ENCODE data around the gene PACS1. TPM values are rescaled to one million over a fixed set of nuclear protein-coding genes. Genes with fewer than 3 reads are reported as not detected.

The PACS1 gene
- total RNA-seq, 1 donor from 2014 or later = 42.6 TPM

DNA sequence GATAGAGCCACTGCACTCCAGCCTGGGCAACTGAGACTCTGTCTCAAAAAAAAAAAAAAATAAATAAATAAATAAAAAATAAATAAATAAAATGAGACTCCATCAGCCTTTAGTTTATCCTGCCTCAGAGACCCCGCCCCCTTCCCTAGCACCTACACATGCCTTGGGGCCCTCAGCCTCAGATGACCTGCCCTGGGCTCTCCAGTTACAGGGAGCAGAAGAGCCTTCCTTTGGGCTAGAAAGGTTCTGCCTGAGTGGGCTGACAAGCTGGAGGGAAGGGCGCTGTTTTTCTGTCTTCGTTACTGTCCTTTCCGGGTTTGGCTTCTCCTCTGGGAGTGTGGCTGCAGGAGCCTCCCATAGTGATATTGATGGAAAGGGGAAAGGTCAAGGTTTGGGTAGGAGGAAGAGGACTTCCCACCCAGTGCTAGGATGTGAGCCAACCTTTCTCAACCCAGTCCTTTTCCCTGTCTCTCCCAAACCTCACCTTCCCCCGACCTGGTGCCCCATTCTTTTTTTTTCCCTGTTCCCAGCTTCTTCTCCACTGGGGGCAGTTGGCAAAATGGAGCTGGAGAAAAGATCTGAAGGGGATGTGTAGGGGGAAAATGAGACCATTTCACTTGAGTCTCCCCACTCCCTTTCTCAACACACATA, 19.4 kb upstream of the PACS1 start:
- no peak for DNase-seq (ENCODE audit: low spot score)

DNA sequence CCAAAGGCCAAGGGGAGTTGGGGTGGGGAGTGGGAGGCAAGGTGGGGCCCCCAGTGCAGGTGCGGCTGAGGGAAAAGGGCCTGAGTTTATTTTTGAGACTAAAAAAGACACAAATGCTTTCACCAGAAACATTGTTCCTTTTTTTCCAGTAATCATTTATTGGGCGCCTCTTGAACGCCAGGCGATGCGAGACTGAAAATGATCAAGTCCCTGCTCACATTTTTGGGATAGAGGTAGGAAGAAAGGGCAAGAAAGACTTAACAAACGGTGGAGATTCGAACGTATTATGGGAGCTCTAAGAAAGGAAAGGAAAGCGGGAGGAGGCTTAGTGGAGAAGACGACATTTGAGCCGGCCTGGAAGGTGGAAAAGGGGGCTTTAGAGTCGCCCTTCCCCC, 18.7 kb upstream of the PACS1 start:
- no peak for DNase-seq (ENCODE audit: low spot score)

DNA sequence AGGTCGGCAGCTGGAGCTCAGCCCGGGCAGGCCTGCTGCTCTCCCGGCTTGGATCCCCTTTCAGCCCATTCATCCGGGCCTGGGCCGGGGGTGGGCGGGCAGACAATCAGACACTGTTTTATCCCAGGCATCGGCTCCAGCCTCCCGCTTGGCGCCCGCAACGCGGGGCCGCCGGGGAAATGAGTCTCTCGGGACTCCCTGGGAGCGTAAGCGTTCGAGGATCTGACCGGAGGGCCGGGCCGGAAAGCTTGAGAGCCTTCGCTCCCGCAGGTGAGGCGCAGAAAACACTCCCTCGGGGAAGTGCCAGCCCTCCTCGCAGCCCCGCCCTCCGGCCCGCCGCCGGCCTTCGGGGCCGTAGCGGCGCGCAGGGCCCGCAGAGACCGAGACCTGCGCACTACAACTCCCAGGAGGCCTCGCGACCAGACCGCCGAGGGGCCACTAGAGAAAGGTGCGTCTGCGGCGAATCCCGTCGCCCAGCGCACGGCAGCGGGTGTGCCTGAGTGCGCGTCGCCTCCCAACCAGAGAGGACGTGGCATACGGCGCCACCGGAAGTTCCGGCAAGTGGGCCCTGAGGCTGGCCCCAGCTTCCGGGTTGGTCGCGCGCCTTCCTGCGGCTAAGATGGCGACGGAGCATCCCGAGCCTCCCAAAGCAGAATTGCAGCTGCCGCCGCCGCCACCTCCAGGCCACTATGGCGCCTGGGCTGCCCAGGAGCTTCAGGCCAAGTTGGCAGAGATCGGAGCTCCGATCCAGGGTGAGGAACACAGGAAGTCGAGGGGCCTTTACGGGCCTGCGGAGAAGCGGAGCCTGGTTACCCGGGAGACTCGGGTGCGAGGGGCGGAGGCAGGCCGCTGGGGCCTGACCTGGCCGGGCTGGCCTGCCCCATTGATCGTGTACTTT, 18.1 kb upstream of the PACS1 start, which contains the start of gene SF3B2:
Gene SF3B2, plus strand, starts transcription at position 599 of the 898 bp plus-strand sequence. Its CDS starts 21 bp downstream, at position 620.
- DNase-seq (ENCODE audit: low spot score) = peak; percentile 99

DNA sequence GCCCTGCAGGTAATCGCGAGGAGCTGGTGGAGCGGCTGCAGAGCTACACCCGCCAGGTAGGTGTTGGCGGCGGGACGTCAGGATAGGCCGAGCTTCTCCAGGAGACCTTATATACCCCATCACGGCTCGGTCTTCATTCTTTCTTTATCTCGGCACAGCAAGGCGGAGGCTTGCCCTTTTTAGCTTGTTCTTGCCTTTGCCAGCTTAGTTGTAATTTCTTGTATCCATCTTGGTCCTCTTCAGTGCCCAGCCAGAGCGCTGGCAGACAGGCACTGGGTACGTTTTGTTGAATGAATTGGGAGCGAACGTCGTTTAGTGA, 17.4 kb upstream of the PACS1 start:
- DNase-seq (ENCODE audit: low spot score) = peak; percentile 12

DNA sequence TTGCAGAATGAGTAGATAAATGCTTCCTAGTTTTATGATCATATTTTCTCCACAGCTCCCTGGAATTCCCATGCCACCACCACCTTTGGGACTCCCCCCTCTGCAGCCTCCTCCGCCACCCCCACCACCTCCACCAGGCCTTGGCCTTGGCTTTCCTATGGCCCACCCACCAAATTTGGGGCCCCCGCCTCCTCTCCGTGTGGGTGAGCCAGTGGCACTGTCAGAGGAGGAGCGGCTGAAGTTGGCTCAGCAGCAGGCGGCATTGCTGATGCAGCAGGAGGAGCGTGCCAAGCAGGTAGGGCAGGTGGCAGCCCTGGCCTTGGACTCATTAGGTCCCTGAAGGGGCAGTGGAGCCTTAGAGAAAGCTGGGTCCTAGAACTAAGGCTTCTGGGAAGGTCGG, 15.1 kb upstream of the PACS1 start:
- no peak for DNase-seq (ENCODE audit: low spot score)

DNA sequence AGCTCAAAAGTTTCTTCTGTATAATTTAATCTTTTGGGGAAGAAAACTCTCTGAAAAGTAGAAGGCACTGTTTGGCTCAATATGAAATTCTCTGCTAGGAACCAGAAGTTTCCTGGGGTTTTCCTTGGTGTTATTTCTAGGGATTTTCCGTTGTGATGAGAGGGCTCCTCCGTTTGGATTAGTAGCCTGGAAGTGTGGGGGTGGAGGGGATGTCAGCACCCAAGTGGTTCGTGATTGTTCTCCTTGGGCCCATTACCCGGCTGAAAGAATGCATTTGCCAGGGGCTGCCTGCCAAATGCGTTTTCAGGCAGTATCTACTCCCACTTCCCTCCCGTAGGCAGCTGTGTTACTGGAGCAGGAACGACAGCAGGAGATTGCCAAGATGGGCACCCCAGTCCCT, 13.6 kb upstream of the PACS1 start:
- DNase-seq (ENCODE audit: low spot score) = no peak

DNA sequence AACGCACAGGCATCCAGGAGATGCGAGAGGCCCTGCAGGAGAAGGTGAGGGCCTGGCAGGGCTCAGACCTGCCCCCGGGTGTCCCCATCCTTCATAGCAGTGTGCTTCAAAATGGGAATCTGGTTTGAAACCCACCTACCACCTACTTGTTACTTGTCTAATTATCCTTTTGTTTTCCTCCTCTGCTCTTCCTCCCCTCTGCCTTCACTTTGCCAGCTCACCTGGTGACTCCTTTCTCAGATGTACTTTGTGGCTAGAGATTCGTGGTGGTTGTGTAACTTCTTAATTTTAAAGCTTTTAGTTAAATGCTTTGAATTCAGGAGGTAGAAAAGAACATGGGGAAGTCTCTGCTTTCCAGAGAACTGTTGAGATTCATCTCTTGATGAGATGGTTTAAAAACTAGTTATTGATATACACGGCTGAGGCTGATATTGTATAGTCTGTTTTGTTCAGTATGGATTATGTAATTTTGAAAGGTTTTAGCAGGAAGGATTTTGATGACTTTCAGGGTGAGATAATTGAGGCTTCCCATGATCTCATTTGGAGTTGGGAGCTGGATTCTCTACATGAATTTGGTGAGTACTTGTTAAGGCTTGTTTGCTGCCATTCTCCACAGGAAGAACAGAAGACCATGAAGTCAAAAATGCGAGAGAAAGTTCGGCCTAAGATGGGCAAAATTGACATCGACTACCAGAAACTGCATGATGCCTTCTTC, 9.9 kb upstream of the PACS1 start:
- DNase-seq (ENCODE audit: low spot score) = no peak

DNA sequence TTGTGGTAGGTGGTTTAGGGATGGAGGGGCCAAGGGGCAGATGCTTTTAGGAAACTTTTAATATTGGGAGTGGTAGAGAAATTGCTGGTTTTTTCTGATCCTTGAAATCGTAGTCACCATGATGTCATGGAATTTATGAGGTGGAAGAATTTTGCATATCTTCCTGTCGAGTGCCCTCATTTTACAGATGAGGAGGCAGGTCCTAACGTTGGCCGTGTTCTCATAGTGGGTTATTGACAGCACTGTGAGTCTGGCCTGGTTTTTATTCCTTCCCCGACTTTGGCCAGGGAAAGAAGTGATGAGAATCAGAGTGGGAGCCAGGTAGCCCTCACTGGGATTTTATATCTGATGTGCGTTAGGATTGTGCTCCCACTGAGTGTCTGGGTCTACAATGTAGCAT, 8.8 kb upstream of the PACS1 start:
- DNase-seq (ENCODE audit: low spot score) = no peak

DNA sequence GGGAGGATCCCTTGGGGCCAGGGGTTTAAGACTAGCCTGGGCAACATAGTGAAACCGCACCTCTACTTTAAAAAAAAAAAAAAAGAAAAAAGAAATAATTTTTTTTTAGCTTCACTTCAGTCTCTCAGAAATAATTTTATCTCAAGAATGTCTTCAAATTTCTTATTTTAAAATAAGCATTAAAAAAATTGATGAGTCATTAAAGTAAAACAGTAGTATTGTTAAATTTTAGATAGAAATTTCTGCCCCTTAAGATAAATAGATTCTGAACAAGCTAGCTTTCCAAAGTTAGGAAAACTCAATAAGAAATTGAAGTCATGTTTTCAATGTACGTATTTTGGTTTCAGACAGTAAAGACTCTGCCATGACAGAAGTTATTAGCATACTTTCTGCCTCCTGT, 7.7 kb upstream of the PACS1 start:
- no peak for DNase-seq (ENCODE audit: low spot score)

DNA sequence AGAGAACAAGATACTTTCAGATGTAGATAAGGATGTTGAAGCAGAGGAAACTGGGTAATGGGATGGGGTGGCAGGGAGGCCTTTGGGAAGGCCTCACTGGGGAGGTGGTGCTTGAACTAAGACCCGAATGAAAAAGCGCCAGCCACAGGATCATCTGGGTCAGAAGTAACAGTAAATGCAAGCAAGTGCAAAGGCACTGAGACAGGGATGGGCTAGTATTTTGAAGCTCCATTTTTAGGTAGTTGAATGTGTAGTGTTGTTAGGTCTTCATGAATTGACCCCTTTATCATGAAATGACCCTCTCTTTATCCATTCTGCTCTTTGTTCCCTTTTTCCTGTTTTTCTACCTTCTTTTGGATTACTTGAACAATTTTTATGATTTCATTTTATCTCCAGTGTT, 6.2 kb upstream of the PACS1 start:
- DNase-seq (ENCODE audit: low spot score) = no peak

DNA sequence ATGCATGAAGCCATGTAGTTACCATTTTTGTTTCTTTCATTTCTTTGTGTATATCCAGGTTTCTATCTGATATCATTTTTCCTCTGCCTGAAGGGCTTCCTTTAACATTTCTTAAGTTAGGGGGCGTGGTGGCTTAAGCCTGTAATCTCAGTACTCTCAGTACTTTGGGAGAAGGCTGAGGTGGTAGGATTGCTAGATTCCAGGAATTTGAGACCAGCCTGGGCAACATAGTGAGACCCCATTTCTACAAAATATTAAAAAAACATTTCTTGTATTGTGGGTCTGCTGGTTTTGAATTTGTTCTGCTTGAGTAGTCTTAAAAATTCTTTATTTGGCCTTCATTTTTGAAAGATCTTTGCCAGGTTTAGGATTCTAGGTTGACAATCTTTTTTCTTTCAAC, 5.5 kb upstream of the PACS1 start:
- no peak for DNase-seq (ENCODE audit: low spot score)

DNA sequence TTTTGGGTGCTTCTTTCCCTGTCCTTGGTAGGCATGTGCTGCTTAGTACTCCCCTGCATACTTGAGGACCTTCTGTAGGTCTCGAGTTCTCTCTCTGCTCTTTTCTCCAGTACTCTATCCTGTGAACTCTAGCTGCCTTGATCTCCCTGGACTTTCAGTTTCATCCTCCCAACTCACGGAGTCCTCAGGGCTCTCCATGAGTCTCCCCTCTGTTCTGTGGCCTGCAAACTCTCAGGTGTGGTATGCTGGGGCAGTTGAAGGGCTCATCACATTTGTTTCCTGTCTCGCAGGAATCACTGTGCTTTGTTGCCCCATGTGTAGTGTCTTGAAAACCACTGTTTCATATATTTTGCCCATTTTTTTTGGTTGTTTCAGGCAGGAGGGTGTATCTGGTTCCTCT, 3.3 kb upstream of the PACS1 start:
- no peak for DNase-seq (ENCODE audit: low spot score)

DNA sequence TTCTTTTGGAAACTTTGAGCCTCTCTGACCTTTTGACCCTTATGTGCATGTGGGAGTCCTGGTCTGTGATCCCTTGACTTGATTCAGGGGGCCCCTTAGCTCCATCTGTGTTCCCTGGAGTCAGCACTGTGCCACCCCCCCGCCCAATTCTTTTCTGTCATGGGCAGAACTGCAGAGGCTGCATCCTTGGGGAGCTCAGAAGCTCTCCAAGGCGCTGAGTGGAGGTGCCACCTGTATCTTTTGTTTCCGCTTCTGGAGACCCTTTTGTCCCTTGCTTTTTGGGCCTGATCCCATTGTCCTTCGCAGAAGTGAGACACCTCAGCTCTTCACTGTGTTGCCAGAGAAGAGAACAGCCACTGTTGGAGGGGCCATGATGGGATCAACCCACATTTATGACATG, 2.4 kb upstream of the PACS1 start:
- DNase-seq (ENCODE audit: low spot score) = no peak

DNA sequence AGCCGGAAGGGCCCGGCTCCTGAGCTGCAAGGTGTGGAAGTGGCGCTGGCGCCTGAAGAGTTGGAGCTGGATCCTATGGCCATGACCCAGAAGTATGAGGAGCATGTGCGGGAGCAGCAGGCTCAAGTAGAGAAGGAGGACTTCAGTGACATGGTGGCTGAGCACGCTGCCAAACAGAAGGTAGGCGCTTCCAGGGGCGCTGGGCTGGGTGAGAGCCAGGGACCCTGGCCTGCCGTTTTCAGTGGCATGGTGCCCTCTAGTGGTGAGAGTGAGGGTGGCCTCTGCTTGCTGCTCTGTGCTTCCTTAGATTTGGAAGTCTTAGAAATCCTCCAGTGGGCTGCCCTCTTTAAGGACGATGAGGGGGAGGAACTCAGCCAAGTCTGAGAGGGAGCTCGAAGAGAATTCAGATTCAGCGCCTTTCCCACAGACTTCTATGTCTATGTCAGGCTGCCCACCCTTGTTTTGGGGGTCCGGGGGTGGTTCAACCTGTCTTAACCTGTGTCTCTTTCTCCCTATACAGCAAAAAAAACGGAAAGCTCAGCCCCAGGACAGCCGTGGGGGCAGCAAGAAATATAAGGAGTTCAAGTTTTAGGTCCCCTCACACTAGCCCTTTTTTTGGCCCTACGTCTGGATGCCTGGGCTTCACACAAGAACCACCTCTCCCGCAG, 1.8 kb upstream of the PACS1 start:
- DNase-seq (ENCODE audit: low spot score) = peak; percentile 69

DNA sequence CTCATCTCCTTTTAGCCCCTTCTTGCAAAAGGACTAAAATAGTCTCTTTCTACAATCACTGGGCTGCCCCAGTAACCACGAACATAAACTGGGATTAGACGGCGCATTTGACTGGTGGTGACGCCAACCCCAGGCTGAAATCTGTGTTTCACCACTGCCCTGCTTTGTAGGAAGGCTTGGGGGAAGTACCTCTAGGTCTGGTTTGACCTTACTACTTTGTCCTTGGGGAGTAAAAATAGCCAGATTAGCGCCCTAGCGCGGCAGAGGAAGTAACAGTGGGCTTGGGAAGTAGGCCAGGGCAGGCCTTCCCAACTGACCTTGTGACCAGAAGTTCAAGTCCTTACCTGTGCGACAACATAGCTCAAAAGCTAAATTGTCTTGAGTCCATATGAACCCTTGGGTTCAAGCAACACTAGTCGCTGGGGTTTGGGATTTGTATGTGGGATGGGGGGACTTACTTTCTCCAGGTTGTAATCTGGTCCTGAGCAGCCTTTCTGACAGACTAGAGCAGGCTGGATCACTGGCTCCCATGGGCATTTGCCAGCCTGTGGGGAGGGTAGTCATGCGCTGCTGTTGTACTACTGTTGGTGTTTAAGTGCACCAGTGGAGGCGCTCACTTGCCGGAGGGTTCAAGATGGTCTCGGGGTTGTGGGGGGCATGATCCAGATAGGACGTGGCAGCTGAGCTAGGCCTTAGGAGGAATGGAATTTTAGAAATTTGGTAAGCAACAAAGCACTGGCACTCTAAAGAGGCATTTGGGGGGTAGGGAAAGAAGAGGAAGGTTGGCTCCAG, 953 bp upstream of the PACS1 start:
- DNase-seq (ENCODE audit: low spot score) = peak; percentile 72

DNA sequence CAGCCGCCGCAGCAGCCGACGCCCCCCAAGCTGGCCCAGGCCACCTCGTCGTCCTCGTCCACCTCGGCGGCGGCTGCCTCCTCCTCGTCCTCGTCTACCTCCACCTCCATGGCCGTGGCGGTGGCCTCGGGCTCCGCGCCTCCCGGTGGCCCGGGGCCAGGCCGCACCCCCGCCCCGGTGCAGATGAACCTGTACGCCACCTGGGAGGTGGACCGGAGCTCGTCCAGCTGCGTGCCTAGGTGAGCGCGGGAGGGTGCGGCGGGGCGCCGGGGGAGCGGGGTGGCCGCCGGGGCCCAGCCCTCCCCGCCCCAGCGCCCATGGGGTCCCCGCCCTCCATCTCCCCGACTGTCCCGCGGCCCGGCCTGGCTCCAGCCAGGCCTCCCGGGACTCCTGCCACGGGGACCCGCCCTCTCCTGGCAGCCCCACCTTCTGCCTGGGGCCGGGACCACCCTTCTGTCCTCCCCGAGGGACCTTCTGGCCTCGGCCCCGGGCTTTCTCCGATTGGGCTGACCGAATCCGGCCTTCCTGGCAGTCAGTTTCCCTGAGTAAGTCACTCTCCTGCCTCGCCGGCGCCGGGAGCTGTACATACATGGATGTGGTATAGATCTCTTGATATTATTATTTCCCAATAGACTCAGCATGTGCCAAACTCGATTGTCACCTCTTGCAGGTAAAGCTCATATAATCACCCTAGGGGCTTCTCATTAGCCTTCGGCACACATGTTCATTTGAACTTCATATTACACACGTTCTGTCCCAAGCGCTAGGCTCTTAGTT, 720 bp downstream of the PACS1 start:
- DNase-seq (ENCODE audit: low spot score) = peak; percentile 57

DNA sequence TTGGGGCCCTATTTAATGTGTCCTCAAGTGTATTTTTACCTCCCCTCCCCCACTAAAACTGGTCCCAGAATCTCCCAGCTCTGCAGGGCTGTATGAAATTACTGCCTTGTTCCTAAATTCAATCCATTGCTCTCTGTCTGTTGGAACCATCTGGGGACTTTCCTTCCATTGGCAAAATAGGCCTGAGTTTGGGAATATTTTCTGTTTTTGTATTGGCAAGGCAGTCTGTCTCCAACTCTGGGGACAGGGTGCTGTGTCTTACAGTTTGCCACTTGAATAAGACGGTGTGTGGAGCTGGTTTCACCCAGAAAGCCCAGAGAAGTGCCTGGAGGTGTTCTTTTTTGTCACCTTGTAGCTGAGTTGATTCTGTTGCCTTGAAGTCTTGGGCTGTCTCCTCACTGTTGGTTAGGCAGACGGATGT, 1.3 kb downstream of the PACS1 start:
- no peak for DNase-seq (ENCODE audit: low spot score)

DNA sequence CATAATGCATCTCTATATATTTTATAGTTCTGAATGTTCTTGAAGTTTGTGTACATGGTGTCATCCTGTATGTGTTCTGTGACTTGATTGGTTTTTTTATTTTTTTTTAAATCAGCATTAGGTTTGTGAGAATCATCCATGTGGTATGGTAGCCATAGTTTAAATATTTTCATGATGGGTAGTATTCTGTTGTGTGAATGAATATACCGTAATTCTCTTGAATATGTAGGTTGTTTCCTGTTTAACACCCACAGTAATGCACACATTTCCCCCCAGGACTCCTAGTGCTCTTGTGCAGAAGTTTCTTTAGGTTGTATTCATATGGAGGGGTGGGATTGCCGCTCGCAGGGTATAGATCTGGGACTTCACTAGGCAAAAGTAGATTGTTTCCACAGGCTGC, 2.0 kb downstream of the PACS1 start:
- no peak for DNase-seq (ENCODE audit: low spot score)

DNA sequence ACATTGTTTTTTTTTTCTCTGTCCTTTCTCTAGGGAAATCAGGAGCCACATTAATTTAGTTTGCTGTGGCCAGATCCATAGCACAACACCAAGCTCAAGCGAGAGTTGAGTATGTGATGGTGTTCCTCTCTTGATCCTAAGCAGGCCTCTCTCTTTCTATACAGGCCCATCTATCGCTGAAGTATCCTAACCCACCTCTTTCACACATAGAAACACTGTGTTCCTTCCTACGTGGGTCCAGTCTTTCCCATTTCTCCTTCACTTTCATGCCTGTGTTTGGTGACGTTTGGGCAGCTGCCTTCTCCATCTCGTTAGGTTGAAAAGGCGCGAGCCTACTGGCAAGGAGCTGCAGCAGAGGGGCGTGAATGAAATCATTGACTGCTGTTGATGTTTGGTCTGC, 2.4 kb downstream of the PACS1 start:
- DNase-seq (ENCODE audit: low spot score) = no peak

DNA sequence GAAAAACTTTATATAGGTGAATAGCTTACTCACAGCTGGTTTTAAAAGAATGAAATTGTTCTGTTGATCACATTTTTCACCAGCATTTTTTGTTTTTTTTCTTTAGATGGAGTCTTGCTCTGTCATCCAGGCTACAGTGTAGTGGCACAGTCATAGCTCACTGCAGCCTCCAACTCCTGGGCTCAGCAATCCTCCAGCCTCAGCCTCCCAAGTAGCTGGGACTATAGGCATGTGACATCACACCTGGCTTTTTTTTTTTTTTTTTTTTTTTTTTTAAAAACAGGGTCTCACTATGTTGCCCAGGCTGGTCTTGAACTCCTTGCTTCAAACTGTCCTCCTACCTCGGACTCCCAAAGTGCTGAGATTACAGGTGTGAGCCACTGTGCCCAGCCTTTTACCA, 3.6 kb downstream of the PACS1 start:
- DNase-seq (ENCODE audit: low spot score) = no peak
